Superior temporal gyrus (tissue), 1 donor: ENCODE measurements around the gene CEP68.
"Not testable (repeated sequence)": the region's sequence is repeated elsewhere in the genome, so short reads cannot be mapped to it uniquely, and the experiment has no call there.

ENCODE experiments used
- DNase-seq: peaks from one replicate; pipeline ENCODE4 v3.0.0-alpha.2; 2016; ENCODE audit errors: extremely low spot score

CEP68 gene

DNA sequence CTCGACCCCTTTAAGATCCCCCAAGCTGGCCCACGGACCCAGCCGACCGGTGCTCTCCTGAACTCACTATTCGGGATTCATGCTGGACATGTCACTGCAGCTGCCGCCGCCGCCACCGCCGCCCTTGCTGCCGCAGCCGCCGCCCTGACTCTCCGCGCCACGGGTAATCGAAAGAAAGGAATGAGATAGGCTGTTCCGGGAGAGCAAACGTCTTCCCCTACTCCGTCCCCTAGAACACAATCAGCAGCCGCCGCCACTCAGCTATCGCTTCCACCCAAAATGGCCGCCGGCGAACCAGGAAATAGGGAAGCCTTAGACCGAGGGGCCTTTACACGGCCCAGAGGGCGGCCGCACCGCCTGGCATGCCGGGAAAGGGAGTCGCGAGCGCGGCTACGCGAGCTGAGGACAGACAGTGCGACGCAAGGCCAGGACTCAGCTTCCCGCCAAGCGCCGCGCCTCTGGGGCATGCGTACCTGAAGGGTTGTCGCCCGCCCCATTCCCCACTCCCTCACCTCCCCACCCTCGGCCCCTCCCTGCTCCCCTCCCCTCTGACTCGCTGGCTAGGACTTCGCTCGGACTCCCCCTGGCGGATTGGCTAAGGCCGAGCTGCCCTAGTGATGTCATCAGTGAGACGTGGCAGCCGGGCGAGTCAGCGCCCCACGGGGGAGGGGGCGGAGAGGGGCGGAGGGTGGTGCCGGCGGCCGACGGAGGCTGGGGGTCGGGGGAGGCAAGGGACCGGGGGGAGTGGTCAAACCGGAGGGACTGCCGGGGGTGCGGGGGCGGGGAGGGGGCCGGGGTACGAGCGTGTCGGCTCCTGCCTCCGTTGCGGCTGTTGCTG lies 73.8 kb downstream of the CEP68 start, which contains the start of gene RAB1A:
Gene RAB1A, minus strand, starts transcription at position 281 of the 838 bp plus-strand sequence. Its CDS starts 191 bp downstream, at position 90.
- DNase-seq, result peak; percentile 99

DNA sequence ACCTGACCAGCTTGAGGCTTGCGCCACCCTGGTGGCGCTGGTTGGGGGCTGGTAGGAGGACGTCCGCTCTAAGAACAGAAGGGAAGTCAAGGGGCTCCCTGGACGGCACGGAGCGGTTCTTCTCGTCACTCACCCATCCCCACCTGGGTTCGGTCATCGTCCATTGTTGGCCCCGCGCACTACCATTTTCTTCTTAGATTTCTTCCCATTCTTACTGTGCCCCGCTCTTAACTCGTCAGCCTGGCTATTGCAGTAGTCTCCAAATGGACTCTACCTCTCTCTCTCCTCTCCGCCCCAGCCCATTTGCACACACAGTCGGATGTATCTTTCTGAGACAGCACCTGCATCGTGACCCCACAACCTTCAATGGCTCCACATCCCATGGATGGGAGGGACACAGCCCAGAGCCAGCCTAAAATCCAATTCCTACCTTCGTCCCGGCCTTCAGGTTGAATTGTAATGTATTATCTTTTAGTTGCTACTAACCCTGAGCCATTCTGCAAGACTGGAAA lies 74.5 kb downstream of the CEP68 start:
- DNase-seq, result peak; percentile 55

DNA sequence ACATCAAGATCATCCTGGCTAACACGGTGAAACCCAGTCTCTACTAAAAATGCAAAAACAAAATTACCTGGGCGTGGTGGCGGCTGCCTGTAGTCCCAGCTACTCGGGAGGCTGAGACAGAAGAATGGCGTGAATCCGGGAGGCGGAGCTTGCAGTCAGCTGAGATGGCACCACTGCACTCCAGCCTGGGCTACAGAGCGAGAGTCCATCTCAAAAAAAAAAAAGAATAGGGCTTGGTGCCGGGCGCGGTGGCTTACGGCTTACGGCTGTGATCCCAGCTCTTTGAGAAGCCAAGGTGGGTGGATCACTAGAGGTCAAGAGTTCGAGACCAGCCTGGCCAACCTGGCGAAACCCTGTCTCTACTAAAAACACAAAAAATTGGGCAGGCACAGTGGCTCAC lies 76.7 kb downstream of the CEP68 start:
- not testable (repeated sequence) for DNase-seq

DNA sequence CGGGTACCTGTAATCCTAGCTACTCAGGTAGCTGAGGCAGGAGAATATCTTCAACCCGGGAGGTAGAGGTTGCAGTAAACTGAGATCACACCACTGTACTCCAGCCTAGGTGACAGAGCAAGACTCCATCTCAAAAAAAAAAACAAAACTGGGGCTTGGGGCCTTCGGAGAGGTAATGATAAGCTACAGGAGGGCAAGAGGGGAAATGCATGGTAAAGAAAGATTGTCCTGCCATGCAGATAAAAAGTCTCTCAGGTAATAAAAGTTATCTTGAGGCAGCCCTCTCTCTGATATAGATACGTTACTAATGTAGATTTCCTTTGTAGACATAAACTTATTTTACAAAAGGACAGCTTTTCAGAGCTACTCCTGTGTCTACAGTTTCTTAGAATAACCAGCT lies 77.4 kb downstream of the CEP68 start:
- no peak for DNase-seq

DNA sequence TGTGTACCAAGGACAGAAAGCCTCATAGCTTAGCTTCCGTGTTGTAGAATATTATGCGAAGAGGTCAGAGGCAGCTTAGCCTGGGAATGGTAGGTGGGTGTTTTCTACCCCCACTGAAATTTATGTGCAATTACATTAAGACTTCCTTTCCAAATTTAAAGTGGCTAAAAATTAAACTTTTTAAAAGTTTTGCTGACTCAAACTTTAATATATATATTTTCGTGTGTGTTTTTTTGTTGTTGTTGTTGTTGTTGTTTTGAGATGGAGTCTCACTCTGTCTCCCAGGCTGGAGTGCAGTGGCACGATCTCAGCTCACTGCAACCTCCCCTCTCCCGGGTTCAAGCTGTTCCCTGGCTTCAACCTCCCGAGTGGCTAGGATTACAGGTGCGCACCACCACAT lies 77.9 kb downstream of the CEP68 start:
- no peak for DNase-seq

DNA sequence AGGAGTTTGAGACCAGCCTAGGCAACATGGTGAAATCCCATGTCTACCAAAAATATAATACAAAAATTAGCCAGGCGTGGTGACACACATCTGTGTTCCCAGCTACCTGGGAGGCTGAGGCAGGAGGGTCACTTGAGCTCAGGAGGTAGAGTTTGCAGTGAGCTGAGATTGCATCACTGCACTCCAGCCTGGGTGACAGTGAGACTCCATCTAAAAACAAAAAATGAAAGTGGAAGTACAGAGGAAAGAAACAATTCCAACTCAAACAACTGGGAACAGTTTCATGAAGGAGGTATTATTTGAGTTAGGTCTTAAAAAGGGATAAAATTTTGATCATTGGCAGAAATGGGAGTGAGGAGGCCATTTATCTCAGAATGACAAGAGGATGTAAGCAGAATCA lies 80.0 kb downstream of the CEP68 start:
- no peak for DNase-seq
